Pulmonary artery endothelial cell (primary cell): ENCODE results near the gene CLCF1. TPM values are rescaled to one million over a fixed set of nuclear protein-coding genes. Genes with fewer than 3 reads are reported as not detected.
"Not testable (repeated sequence)": the region's sequence is repeated elsewhere in the genome, so short reads cannot be mapped to it uniquely, and the experiment has no call there.

Experiments used
- DNase-seq: peaks from one replicate; pipeline ENCODE4 v3.0.0-alpha.2; 2011; ENCODE audit warnings: low read depth, low spot score
- total RNA-seq: library from RNA; depleted of rRNA; stranded (reverse); fragments of >200 nt; gene quantifications from 2 replicates; pipeline ENCODE4 v1.2.3, GENCODE V29; 2014

CLCF1 gene
- total RNA-seq, 1 donor from 2014 or later: 2.2 TPM

GRCh38 chr11:67409261-67409666 lies 35.9 kb upstream of the CLCF1 start:
- DNase-seq: no peak

GRCh38 chr11:67408437-67409200 lies 35.2 kb upstream of the CLCF1 start:
- no peak for DNase-seq

DNA sequence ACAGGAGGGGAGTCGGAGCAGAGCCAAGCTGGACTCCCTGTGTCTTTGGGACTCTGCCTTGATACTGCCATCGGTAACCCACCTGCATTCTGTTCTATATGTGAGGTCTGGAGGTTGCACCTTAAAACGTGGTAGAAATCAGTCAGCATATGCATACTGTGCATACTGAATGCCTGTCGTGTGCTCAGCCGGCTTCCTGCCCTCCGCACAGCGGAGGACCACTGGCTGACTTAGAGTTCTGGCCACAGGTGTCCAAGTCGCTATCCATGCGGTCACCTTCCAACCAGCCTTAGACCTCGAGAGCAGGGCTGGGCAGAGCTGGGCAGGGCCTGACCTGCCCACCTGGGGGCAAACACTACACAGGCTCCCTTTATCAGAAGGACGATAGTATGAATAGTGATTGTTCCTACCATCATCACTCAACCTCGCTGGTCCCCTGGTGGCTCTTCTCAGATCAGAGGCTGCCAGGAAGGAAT lies 34.3 kb upstream of the CLCF1 start:
- no peak for DNase-seq

GRCh38 chr11:67406969-67407687 lies 33.7 kb upstream of the CLCF1 start:
- no peak for DNase-seq

GRCh38 chr11:67406420-67406968 lies 33.1 kb upstream of the CLCF1 start:
- DNase-seq: no peak

- DNase-seq: no peak
These were observed 32.4 kb upstream of the CLCF1 start for GRCh38 chr11:67405688-67406339.

- no peak for DNase-seq
These were observed 31.8 kb upstream of the CLCF1 start for GRCh38 chr11:67405196-67405567.

GRCh38 chr11:67404515-67405195 lies 31.3 kb upstream of the CLCF1 start:
- DNase-seq: no peak

DNA sequence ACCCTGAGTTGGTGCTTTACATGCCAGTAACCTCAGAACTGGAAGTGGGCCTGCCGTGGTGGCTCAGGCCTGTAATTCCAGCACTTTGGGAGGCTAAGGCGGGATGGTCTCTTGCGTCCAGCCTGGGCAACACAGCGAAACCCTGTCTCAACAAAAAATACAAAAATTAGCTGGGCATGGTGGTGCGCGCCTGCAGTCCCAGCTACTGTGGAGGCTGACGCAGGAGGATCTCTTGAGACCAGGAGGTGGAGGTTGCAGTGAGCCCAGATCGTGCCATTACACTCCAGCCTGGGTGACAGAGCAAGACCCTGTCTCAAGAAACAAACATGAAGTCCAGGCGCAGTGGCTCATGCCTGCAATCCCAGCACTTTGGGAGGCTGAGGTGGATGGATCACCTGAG lies 29.7 kb upstream of the CLCF1 start:
- DNase-seq: not testable (repeated sequence)

DNA sequence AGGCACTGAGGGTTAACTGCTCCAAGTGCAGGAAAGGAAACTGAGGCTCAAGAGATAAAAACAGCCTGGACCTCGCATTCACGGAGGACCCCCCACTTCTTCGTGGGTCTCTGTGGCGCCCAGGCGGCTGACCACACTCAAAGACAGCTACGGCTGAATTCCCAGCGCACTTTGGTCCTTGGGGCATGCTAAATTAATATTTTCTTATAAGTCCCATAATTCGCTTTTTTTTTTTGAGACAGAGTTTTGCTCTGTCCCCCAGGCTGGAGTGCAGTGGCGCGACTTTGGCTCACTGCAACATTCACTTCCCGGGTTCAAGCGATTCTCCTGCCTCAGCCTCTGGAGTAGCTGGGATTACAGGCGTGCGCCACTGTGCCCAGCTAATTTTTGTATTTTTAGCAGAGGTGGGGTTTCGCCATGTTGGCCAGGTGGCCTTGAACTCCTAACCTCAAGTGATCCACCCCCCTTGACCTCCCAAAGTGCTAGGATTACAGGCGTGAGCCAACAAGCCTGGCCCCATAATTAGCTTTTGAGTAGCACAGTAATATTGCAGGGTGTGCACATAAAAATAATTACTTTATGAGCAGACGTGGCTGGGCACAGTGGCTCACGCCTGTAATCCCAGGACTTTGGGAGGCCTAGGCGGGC lies 28.9 kb upstream of the CLCF1 start:
- not testable (repeated sequence) for DNase-seq

- peak; percentile 51 for DNase-seq
These were observed 28.2 kb upstream of the CLCF1 start, which contains the start of gene PPP1CA for GRCh38 chr11:67401495-67402191. Gene PPP1CA (minus strand): TSS chr11:67401858. CDS start chr11:67401782, 76 bp downstream.

DNA sequence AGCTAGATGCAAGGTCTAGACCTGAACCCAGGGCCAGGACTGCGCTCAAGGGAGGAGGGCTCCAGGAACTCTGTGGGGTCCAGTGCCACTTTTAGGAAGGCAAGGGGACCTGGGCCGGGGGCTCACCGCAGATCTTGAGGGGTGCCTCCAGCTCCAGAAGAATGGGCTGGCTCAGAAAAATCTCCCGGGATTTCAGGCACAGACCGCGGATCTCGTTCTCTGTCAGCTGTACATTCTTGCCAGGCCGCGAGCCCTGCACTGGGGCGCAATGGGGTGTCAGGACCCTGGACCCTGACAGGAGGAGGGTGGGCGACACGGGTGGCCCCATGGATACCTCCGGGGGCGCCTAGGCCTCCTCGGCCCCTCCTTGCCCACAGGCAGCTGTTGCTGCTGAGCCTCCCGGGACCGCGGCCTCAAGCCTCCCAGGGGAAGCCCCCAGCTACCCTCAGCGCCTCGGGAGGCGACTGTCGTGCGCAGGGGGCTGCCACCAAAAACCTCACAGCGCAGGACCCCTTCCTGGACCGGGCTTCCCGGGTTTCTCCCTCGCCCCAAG lies 27.6 kb upstream of the CLCF1 start:
- no peak for DNase-seq

DNA sequence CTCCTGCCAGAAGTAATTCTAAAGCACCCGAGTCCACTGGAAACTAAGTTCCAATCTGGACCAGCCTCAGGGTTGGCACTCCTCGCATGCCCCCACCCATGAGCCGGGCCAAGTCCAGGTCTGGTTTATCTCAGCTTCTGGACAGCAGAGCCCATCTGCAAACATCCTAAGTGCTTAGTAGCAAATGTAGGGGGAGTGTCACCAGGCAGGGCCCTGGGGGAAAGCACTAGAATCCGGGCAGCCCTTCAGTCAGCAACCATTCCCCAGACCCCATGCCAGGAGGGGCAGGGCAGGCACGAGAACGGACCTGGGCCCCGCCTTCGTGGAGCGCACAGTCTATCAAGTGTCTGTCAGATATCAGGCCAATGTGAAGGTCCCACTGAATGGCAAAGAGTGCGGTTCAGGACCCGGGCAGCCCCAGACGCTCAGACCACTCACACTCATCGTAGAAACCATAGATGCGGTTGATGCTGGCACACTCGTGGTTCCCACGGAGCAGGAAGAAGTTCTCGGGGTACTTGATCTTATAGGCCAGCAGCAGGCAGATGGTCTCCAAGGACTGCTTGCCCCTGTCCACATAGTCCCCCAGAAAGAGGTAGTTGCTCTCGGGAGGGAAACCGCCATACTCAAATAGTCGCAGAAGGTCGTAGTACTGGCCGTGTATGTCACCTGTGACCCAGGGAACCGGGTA lies 27.0 kb upstream of the CLCF1 start:
- DNase-seq: no peak

DNA sequence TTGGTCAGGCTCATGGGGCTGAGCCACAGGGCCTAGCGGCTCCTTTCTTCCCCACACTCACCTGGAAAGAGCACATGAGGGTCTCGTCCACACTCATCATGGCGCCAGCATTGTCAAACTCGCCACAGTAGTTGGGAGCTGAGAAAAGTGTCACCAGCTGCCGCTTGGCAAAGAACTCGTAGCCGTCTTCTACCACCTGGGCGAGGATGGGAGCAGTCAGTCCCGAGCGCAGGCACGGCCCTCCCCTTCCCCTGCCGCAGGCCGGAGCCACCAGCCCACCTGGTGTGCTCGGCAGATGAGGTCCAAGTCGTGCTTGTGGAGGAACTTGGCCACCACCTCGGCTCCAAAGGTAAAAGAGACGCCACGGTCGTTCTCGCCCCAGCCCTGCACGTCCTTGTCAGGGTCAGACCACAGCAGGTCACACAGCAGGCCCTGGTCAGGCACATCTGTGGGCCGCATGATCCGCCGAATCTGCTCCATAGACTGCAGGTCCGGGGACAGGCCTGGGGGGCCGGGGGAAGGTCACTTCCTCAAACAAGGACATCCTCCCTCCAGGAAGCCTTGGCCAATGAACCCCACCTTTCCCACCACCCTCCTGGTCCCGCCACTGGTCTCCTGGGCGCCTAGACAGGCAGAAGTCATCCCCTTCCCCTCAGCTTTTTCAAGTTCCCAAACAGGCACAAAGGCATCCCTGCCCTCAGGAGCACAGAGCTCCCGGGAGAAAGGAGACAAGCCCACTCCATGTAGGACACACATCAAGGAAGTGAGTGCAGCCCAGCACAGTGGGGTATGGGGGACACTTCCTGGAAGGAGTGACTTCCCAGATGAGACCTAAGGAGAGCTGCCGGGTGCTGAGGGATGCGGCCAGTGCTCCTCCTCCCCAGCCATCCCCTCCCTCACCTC lies 25.5 kb upstream of the CLCF1 start:
- no peak for DNase-seq

DNA sequence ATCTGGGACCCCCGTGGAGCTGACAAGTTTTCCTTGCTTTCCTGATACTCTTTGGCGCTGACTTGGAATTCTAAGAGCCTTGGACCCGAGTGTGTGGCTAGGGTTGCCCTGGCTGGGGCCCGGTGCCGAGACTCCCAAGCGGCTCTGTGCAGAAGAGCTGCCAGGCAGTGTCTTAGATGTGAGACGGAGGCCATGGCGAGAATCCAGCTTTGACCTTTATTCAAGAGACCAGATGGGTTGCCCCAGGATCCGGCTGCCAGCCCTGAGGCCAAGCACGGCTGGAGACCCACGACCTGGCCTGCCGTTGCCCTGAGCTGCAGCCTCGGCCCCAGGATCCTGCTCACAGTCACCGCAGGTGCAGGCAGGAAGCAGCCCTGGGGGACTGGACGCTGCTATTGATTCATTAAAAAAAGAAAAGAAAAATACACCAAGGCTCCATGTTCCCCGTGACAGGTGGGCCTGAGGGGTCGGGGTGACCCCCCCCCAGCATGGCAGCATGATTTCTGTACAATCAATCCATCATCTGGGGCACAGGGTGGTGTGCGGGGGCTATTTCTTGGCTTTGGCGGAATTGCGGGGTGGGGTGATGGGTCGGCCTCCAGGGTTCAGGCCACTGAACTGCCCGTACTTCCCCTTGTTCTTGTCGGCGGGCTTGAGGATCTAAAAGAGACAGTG lies 24.7 kb upstream of the CLCF1 start:
- no peak for DNase-seq

DNA sequence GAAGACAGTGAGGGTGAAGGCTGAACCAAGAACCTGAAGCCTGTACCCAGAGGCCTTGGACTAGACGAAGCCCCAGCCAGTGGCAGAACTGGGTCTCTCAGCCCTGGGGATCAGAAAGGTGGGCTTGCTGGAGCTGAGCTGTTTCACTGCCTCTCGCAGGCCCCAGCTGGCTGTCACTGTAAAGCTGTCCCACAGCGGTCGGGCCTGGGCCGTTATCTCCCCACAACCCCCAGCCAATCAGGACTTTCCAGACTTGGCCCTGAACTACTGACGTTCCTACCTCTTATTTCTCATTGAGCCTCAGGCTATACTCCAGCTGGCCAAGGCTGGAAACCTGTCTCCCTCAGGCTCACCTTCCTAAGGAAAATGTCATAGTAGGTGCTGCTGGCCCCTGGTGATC lies 24.1 kb upstream of the CLCF1 start:
- DNase-seq: no peak

GRCh38 chr11:67396587-67397389 lies 23.4 kb upstream of the CLCF1 start:
- DNase-seq: no peak
